H9 (cell line): ENCODE measurements around the gene BPGM. TPM values are rescaled to one million over a fixed set of nuclear protein-coding genes. Genes with fewer than 3 reads are reported as not detected.

Source experiments
- DNase-seq: peaks from one replicate; pipeline ENCODE4 v3.0.0-alpha.2; 2017
- H2AFZ ChIP-seq: one replicate; pipeline ENCODE4 v1.6.1; 2013; ENCODE audit warnings: mild to moderate bottlenecking, low read length, control low read depth, moderate library complexity
- H2AK5ac ChIP-seq: 2 replicates; pipeline ENCODE4 v1.6.1; 2013; ENCODE audit warnings: low read length, control low read depth, mixed read lengths; ENCODE audit not compliant: insufficient read length
- H2BK120ac ChIP-seq: one replicate; pipeline ENCODE4 v1.6.1; 2013; ENCODE audit warnings: low read depth, mild to moderate bottlenecking, low read length, control low read depth, inconsistent platforms; ENCODE audit not compliant: poor library complexity, severe bottlenecking
- H2BK12ac ChIP-seq: 2 replicates; pipeline ENCODE4 v1.6.1; 2013; ENCODE audit warnings: low read length, control low read depth, mixed read lengths, low read depth; ENCODE audit not compliant: insufficient read length
- H2BK15ac ChIP-seq: 2 replicates; pipeline ENCODE4 v1.6.1; 2013; ENCODE audit warnings: low read depth, low read length, control low read depth
- H2BK20ac ChIP-seq: one replicate; pipeline ENCODE4 v1.6.1; 2013; ENCODE audit warnings: low read depth, mild to moderate bottlenecking, low read length, control low read depth, inconsistent platforms; ENCODE audit not compliant: poor library complexity, severe bottlenecking
- H2BK5ac ChIP-seq: 2 replicates; pipeline ENCODE4 v1.6.1; 2013; ENCODE audit warnings: low read length, control low read depth, mixed read lengths; ENCODE audit not compliant: insufficient read length
- H3K14ac ChIP-seq: 2 replicates; pipeline ENCODE4 v1.6.1; 2013; ENCODE audit warnings: low read length, control low read depth; ENCODE audit not compliant: insufficient read depth
- H3K18ac ChIP-seq: 2 replicates; pipeline ENCODE4 v1.6.1; 2013; ENCODE audit warnings: low read depth, mild to moderate bottlenecking, mixed read lengths, low read length, control low read depth; ENCODE audit not compliant: insufficient read length
- H3K23ac ChIP-seq: 2 replicates; pipeline ENCODE4 v1.6.1; 2013; ENCODE audit warnings: low read length, control low read depth, mixed read lengths, low read depth; ENCODE audit not compliant: insufficient read length
- H3K23me2 ChIP-seq: 2 replicates; pipeline ENCODE4 v1.6.1; 2013; ENCODE audit warnings: low read depth, mild to moderate bottlenecking, mixed read lengths, low read length, control low read depth; ENCODE audit not compliant: insufficient read length, poor library complexity, severe bottlenecking
- H3K27ac ChIP-seq: 2 replicates; pipeline ENCODE4 v1.5.1; 2013; ENCODE audit warnings: low read length, control low read depth, mixed read lengths, low read depth; ENCODE audit not compliant: insufficient read length
- H3K27me3 ChIP-seq: 2 replicates; pipeline ENCODE4 v1.6.1; 2013; ENCODE audit warnings: low read length, control low read depth, inconsistent platforms; ENCODE audit not compliant: insufficient read depth
- H3K4ac ChIP-seq: 2 replicates; pipeline ENCODE4 v1.6.1; 2013; ENCODE audit warnings: low read depth, mild to moderate bottlenecking, control low read depth, inconsistent platforms, low read length, moderate library complexity
- H3K4me1 ChIP-seq: 2 replicates; pipeline ENCODE4 v1.6.1; 2013; ENCODE audit warnings: low read length, control low read depth, inconsistent platforms; ENCODE audit not compliant: insufficient read depth
- H3K4me2 ChIP-seq: 2 replicates; pipeline ENCODE4 v1.6.1; 2013; ENCODE audit warnings: low read length, control low read depth, mixed read lengths; ENCODE audit not compliant: insufficient read length, insufficient read depth
- H3K56ac ChIP-seq: 2 replicates; pipeline ENCODE4 v1.6.1; 2013; ENCODE audit warnings: low read depth, mild to moderate bottlenecking, mixed read lengths, low read length, control low read depth; ENCODE audit not compliant: insufficient read length
- H3K79me1 ChIP-seq: 2 replicates; pipeline ENCODE4 v1.6.1; 2013; ENCODE audit warnings: low read depth, mild to moderate bottlenecking, moderate library complexity, low read length, control low read depth, inconsistent platforms; ENCODE audit not compliant: insufficient read depth, poor library complexity, severe bottlenecking
- H3K79me2 ChIP-seq: 2 replicates; pipeline ENCODE4 v1.6.1; 2013; ENCODE audit warnings: low read length, control low read depth, inconsistent platforms; ENCODE audit not compliant: insufficient read depth
- H3K9ac ChIP-seq: 2 replicates; pipeline ENCODE4 v1.6.1; 2013; ENCODE audit warnings: low read length, control low read depth, mixed read lengths; ENCODE audit not compliant: insufficient read length; ENCODE audit errors: extremely low read depth
- H3K9me3 ChIP-seq: one replicate; pipeline ENCODE4 v1.6.1; 2013; ENCODE audit warnings: low read depth, low read length, inconsistent platforms; ENCODE audit not compliant: control insufficient read depth
- H3T11ph ChIP-seq: one replicate; pipeline ENCODE4 v1.6.1; 2013; ENCODE audit warnings: mild to moderate bottlenecking, low read length, control low read depth, inconsistent platforms
- H4K20me1 ChIP-seq: one replicate; pipeline ENCODE4 v1.6.1; 2013; ENCODE audit not compliant: control insufficient read depth, insufficient read length, insufficient read depth
- H4K5ac ChIP-seq: 2 replicates; pipeline ENCODE4 v1.6.1; 2013; ENCODE audit warnings: low read depth, mild to moderate bottlenecking, mixed read lengths, low read length, control low read depth; ENCODE audit not compliant: insufficient read length
- H4K8ac ChIP-seq: replicated peaks from 2 replicates; pipeline ENCODE4 v1.6.1; 2013; ENCODE audit warnings: low read length, control low read depth, mixed read lengths, low read depth; ENCODE audit not compliant: insufficient read length
- H4K91ac ChIP-seq: 2 replicates; pipeline ENCODE4 v1.6.1; 2013; ENCODE audit warnings: low read depth, mild to moderate bottlenecking, moderate library complexity, mixed read lengths, low read length, control low read depth; ENCODE audit not compliant: insufficient read length
- H3K27ac Mint-ChIP-seq, 3 experiments: 2 replicates in 2 of 3; 3 replicates in 1 of 3; pipeline ENCODE4 v1.8.0; 2020 to 2021; ENCODE audit warnings: mixed read lengths in 3 of 3, mild to moderate bottlenecking in 1 of 3, moderate library complexity in 1 of 3
- H3K27me3 Mint-ChIP-seq: 2 replicates; pipeline ENCODE4 v1.8.0; 2021; ENCODE audit warnings: low read depth, mild to moderate bottlenecking, moderate library complexity, mixed read lengths
- H3K36me3 Mint-ChIP-seq, 3 experiments: 2 replicates in 2 of 3; 3 replicates in 1 of 3; pipeline ENCODE4 v1.8.0; 2020 to 2021; ENCODE audit warnings: low read depth in 3 of 3, mixed read lengths in 3 of 3; ENCODE audit not compliant: insufficient read depth in 1 of 3
- H3K4me1 Mint-ChIP-seq, 2 experiments: 2 replicates each; pipeline ENCODE4 v1.8.0; 2020; ENCODE audit warnings: mixed read lengths in 2 of 2
- H3K4me3 Mint-ChIP-seq, 2 experiments: 2 replicates in 1 of 2; 3 replicates in 1 of 2; pipeline ENCODE4 v1.8.0; 2020 to 2021; ENCODE audit warnings: mild to moderate bottlenecking in 2 of 2, mixed read lengths in 2 of 2, moderate library complexity in 1 of 2
- H3K9me3 Mint-ChIP-seq, 2 experiments: 2 replicates in 1 of 2; 3 replicates in 1 of 2; pipeline ENCODE4 v1.8.0; 2020; ENCODE audit warnings: mild to moderate bottlenecking in 2 of 2, mixed read lengths in 2 of 2, moderate library complexity in 1 of 2
- WGBS: extraction: QIAGEN DNeasy Blood & Tissue Kit; methylation state at CpG from one replicate; pipeline ENCODE4 v1.1.7; 2013; ENCODE audit warnings: missing lambda C conversion rate, low lambda C conversion rate, mixed read lengths; ENCODE audit not compliant: insufficient read length; ENCODE audit errors: extremely low coverage; 5-methylcytosine and 5-hydroxymethylcytosine counted together
- total RNA-seq: library from RNA; stranded (reverse); gene quantifications from 2 replicates; pipeline ENCODE4 v1.2.1, GENCODE V29; 2021
- TF ChIP-seq, protein P1 (sequence below): fragments of 200-600 bp; sonication (generic); conservative IDR thresholded peaks from 3 replicates; pipeline ENCODE4 v1.8.0; 2021; ENCODE audit warnings: antibody characterized with exemption, mild to moderate bottlenecking

Gene BPGM
- total RNA-seq, 1 experiment from 2014 or later: 14.4 TPM

DNA sequence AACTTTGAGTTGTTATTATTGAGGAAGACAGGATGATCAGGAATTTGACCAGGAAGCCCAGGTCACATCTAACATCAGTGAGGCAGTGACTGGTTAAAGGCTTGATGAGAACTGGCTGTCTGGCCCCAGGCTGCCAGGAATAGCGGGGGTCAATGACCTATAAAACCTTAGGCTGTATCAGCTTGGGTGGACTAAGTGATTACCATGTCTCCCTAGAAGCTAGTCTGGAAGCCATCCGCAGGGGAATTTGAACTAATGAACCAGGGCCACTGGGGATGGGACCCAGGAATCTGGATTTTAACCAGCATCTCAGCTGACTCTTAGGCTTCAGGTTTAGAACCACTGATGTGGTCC is 56.6 kb downstream of the BPGM start:
- Histone ChIP-seq H2BK12ac (no peak overlapping the region), H3K27me3 (no peaks in the 10 kb centered on the region), H3K23ac (no peak overlapping the region), H4K5ac (no peak overlapping the region), H2AFZ (no peak overlapping the region), H4K91ac (no peak overlapping the region), H3K14ac (no peak overlapping the region), H3K4me1 (peaks cover 3% of the 10 kb centered on the region; the same call in 1 of the 2 replicates), H3K9me3 (no peaks in the 10 kb centered on the region), H3K9ac (no peak overlapping the region), H2BK5ac (no peak overlapping the region), H3T11ph (no peak overlapping the region), H2BK15ac (no peak overlapping the region), H3K27ac (no peak overlapping the region), H3K4ac (no peak overlapping the region), H3K79me1 (no peaks in the 10 kb centered on the region), H3K79me2 (no peaks in the 10 kb centered on the region), H2AK5ac (no peak overlapping the region), H3K23me2 (no peaks in the 10 kb centered on the region), H3K18ac (no peak overlapping the region), H3K4me2 (no peak overlapping the region), H2BK120ac (no peak overlapping the region), H3K56ac (no peak overlapping the region), H2BK20ac (no peak overlapping the region), H4K8ac (no peak overlapping the region), H4K20me1 (no peaks in the 10 kb centered on the region)
- Mint-ChIP-seq H3K9me3 (no peaks in the 10 kb centered on the region), H3K27ac (no peak overlapping the region), H3K36me3 (no peaks in the 10 kb centered on the region), H3K4me1 (peaks cover 19 to 21% of the 10 kb centered on the region in 2 experiments), H3K27me3 (no peaks in the 10 kb centered on the region; the same call in 1 of the 2 replicates), H3K4me3 (no peak overlapping the region)
- TF ChIP-seq, protein P1, sequence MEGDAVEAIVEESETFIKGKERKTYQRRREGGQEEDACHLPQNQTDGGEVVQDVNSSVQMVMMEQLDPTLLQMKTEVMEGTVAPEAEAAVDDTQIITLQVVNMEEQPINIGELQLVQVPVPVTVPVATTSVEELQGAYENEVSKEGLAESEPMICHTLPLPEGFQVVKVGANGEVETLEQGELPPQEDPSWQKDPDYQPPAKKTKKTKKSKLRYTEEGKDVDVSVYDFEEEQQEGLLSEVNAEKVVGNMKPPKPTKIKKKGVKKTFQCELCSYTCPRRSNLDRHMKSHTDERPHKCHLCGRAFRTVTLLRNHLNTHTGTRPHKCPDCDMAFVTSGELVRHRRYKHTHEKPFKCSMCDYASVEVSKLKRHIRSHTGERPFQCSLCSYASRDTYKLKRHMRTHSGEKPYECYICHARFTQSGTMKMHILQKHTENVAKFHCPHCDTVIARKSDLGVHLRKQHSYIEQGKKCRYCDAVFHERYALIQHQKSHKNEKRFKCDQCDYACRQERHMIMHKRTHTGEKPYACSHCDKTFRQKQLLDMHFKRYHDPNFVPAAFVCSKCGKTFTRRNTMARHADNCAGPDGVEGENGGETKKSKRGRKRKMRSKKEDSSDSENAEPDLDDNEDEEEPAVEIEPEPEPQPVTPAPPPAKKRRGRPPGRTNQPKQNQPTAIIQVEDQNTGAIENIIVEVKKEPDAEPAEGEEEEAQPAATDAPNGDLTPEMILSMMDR: no peak
- no peak for DNase-seq
- WGBS: no CpG with 5 or more reads among the region's 2 CpGs
